Stomach (tissue), 9 donors: ENCODE data around the gene TTYH3. TPM values are rescaled to one million over a fixed set of nuclear protein-coding genes. Genes with fewer than 3 reads are reported as not detected.

ENCODE experiments used
- DNase-seq, 2 donors: peaks; one replicate each; pipeline versions ENCODE4 v3.0.0 to v3.0.0-alpha.2; 2013 to 2019
- H3K27ac ChIP-seq, 5 donors: fragments of 200-600 bp in 4 of 5; sonication (generic) in 4 of 5; one replicate each; pipeline ENCODE4 v1.5.1; 2013 to 2019; ENCODE audit warnings: mild to moderate bottlenecking in 1 of 5, moderate library complexity in 1 of 5
- H3K27me3 ChIP-seq, 3 donors: fragments of 200-600 bp; sonication (generic); one replicate each; pipeline ENCODE4 v1.5.1; 2017 to 2019; ENCODE audit warnings: mixed run types in 1 of 3
- H3K36me3 ChIP-seq, 4 donors: fragments of 200-600 bp; sonication (generic); 1 replicate in 3 of 4; 2 replicates in 1 of 4; pipeline ENCODE4 v1.5.1; 2016 to 2019
- H3K4me1 ChIP-seq, 4 donors: fragments of 200-600 bp; sonication (generic); one replicate each; pipeline ENCODE4 v1.5.1; 2016 to 2019
- H3K4me3 ChIP-seq, 4 donors: fragments of 200-600 bp; sonication (generic) in 3 of 4; one replicate each; pipeline ENCODE4 v1.5.1; 2016 to 2019; ENCODE audit warnings: mild to moderate bottlenecking in 1 of 4
- H3K9me3 ChIP-seq, 4 donors: fragments of 200-600 bp; sonication (generic); one replicate each; pipeline ENCODE4 v1.5.1; 2016 to 2019
- EP300 ChIP-seq: sonication (generic); formaldehyde crosslinking; IDR thresholded peaks from one replicate; pipeline ENCODE4 v1.6.1; 2017; ENCODE audit warnings: antibody characterized with exemption
- POLR2A ChIP-seq, 4 donors: fragments of 450-650 bp; IDR thresholded peaks; one replicate each; pipeline ENCODE4 v1.6.1; 2016; ENCODE audit warnings: antibody characterized with exemption in 4 of 4, control low read depth in 2 of 4, mild to moderate bottlenecking in 1 of 4, moderate library complexity in 1 of 4
- POLR2AphosphoS5 ChIP-seq, 3 donors: sonication (generic); formaldehyde crosslinking; IDR thresholded peaks; one replicate each; pipeline ENCODE4 v1.6.1; 2016; ENCODE audit warnings: antibody characterized with exemption in 3 of 3
- WGBS, 5 donors: extraction: QIAGEN DNeasy Blood & Tissue Kit in 3 of 5; methylation state at CpG; one replicate each; pipeline versions ENCODE4 v1.1.5 to v1.1.7; 2013 to 2018; 5-methylcytosine and 5-hydroxymethylcytosine counted together
- intact Hi-C: fragments of 100-400 bp; cut with DNase I; formaldehyde crosslinking; loops from one replicate; pipeline ENCODE4 v1.15.1; 2023; ENCODE audit warnings: low total_unique reads
- polyA plus RNA-seq, 3 donors: library from polyadenylated mRNA; stranded (reverse); fragments of 200-250 nt; gene quantifications; one replicate each; pipeline ENCODE4 v1.2.3, GENCODE V29; 2013
- total RNA-seq, 5 donors: library from RNA; depleted of rRNA; stranded (reverse); fragments of >200 nt; gene quantifications; one replicate each; pipeline versions ENCODE4 v1.1.0 to v1.2.3, GENCODE V29; 2014 to 2016
- TF ChIP-seq, protein P1 (sequence below), 7 experiments: fragments of 450-650 bp in 4 of 7; fragments of 200-600 bp in 3 of 7; sonication (generic) in 3 of 7; IDR thresholded peaks; one replicate each; pipeline ENCODE4 v1.5.1; 2016 to 2019; ENCODE audit warnings: antibody characterized with exemption in 7 of 7, control low read depth in 2 of 7, mild to moderate bottlenecking in 1 of 7
- donor health status: healthy with polysubstance abuse.
- donor health status: Bipolar disorder and iron deficiency.
- donor health status: healthy.

TTYH3 gene
- total and polyA plus RNA-seq, 8 donors: 4.1 to 79.1 (median 16.2) TPM

DNA sequence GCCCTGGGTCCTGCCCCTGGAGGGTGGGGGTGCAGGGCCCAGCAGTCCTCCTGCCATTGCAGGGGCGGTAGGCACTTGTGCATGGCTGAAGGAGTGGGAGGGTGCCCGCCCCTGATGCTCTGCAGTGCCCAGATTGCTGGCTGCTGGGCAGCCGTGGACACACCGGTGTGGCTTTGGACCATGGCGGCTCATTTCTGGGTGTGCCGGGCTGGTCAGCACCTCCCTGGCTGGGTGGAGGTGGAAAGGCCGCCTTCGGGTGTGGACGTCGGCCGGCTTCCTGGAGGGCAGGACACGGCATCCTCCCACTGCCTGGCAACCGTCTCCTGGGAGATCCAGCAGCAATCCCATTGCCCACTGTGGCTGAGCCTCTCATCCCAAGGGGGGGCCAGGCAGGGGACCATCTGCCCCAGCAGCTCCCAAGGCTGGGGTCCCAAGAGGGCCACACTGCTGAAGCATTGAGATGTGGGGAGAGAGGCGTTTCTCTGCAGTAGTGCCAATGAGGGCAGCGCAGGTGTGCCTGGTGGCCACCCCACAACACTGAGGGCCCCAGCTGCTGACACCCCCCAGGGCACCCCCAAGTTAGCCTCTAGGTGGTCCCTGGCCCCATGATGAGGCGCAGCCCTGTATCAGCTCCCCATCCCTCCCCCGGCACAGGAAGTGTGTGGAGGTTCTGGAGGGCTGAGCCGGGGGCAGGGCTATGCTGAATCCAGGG is 12.9 kb downstream of the TTYH3 start:
- DNase-seq: peak in 1 of 2 donors; percentile 52
- intact Hi-C loops: no loop called here
- H3K27ac ChIP-seq: peak overlapping the region in 2 of 5 donors; percentile 21 to 23
- WGBS, 5 donors: 44 to 72% (median 61%) methylated on average over 8 to 18 of the region's 18 CpGs
- no peak overlapping the region for H3K4me3 ChIP-seq
- H3K27me3 ChIP-seq: no peaks in the 10 kb centered on the region
- H3K4me1 ChIP-seq: peaks cover 32 to 61% (median 45%) of the 10 kb centered on the region in 4 donors
- no peaks in the 10 kb centered on the region for H3K9me3 ChIP-seq
- TF ChIP-seq EP300 (no peak), POLR2A (IDR thresholded peaks at IDR 0.05) (no peak), POLR2AphosphoS5 (IDR thresholded peaks at IDR 0.05) (no peak)
- TF ChIP-seq, protein P1, sequence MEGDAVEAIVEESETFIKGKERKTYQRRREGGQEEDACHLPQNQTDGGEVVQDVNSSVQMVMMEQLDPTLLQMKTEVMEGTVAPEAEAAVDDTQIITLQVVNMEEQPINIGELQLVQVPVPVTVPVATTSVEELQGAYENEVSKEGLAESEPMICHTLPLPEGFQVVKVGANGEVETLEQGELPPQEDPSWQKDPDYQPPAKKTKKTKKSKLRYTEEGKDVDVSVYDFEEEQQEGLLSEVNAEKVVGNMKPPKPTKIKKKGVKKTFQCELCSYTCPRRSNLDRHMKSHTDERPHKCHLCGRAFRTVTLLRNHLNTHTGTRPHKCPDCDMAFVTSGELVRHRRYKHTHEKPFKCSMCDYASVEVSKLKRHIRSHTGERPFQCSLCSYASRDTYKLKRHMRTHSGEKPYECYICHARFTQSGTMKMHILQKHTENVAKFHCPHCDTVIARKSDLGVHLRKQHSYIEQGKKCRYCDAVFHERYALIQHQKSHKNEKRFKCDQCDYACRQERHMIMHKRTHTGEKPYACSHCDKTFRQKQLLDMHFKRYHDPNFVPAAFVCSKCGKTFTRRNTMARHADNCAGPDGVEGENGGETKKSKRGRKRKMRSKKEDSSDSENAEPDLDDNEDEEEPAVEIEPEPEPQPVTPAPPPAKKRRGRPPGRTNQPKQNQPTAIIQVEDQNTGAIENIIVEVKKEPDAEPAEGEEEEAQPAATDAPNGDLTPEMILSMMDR (IDR thresholded peaks at IDR 0.05): no peak
- peaks cover 11 to 35% (median 28%) of the 10 kb centered on the region in 4 donors for H3K36me3 ChIP-seq

DNA sequence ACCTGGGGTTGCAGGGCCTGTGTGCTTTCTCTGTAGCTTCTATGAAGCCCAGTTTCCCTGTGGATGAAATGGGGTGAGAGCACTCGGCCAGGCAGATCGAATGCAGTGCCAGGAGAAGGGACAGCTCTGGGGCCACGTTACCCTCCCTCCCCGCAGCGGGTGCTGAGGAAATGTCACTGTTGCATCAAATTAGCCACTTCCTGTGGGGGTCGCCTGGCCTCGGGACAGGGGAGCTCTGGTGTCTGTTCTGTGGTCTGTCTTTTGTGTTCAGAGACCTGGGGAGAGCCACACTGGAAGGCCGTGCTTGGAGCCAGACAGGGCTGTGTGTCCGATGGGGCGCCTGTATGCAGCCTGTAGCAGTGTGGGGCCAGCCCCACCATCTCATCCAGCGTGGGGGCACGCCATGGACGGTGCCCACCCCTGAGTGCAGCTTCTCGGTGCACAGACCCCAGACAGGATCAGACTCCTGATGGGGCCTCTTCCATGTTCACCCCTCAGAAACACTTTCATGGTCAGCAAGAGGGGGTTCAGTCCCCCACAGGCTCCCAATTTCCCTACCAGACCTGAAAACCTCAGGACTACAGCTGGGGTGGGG is 13.6 kb downstream of the TTYH3 start:
- WGBS, 5 donors: 57 to 71% (median 64%) methylated on average over 10 to 14 of the region's 14 CpGs; no CpG with 5 or more reads in 1 of the 5 donors
- no peaks in the 10 kb centered on the region for H3K9me3 ChIP-seq
- peak overlapping the region in 2 of 5 donors; percentile 21 to 23 for H3K27ac ChIP-seq
- intact Hi-C loops: no loop called here
- DNase-seq: peak in 1 of 2 donors; percentile 64
- H3K4me3 ChIP-seq: no peak overlapping the region
- no peaks in the 10 kb centered on the region for H3K27me3 ChIP-seq
- peaks cover 16 to 42% (median 34%) of the 10 kb centered on the region in 4 donors for H3K36me3 ChIP-seq
- peaks cover 29 to 54% (median 38%) of the 10 kb centered on the region in 4 donors for H3K4me1 ChIP-seq
- no peak for TF ChIP-seq EP300
- no peak for TF ChIP-seq POLR2AphosphoS5 (IDR thresholded peaks at IDR 0.05)
- TF ChIP-seq, protein P1 (IDR thresholded peaks at IDR 0.05): no peak
- no peak for TF ChIP-seq POLR2A (IDR thresholded peaks at IDR 0.05)

DNA sequence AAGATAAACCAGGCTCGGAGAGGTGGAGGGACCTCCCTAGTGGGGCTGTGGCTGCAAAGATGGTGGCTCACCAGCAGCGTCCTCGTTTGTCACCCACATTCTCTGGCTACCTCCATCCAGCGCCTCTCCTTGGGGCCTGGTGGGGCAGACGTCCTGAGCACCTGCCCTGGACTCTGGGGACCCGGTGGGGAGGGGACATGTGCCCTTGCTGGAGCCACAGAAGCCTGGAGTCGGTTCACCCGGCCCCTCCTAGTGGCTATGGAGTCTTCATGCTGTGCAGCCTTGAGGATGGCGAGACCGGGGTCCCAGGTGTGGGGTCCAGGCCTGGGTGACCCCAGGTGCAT is 14.5 kb downstream of the TTYH3 start:
- no peak for TF ChIP-seq POLR2AphosphoS5 (IDR thresholded peaks at IDR 0.05)
- TF ChIP-seq POLR2A (IDR thresholded peaks at IDR 0.05): no peak
- TF ChIP-seq, protein P1 (IDR thresholded peaks at IDR 0.05): no peak
- TF ChIP-seq EP300: no peak
- Histone ChIP-seq H3K27me3 (no peaks in the 10 kb centered on the region), H3K9me3 (no peaks in the 10 kb centered on the region), H3K27ac (no peak overlapping the region), H3K4me3 (no peak overlapping the region), H3K36me3 (peaks cover 16 to 51% (median 43%) of the 10 kb centered on the region in 4 donors), H3K4me1 (peaks cover 20 to 45% (median 29%) of the 10 kb centered on the region in 4 donors)
- DNase-seq: no peak
- intact Hi-C loops: no loop called here
- WGBS, 5 donors: 83 to 94% (median 86%) methylated on average over 6 to 10 of the region's 10 CpGs

DNA sequence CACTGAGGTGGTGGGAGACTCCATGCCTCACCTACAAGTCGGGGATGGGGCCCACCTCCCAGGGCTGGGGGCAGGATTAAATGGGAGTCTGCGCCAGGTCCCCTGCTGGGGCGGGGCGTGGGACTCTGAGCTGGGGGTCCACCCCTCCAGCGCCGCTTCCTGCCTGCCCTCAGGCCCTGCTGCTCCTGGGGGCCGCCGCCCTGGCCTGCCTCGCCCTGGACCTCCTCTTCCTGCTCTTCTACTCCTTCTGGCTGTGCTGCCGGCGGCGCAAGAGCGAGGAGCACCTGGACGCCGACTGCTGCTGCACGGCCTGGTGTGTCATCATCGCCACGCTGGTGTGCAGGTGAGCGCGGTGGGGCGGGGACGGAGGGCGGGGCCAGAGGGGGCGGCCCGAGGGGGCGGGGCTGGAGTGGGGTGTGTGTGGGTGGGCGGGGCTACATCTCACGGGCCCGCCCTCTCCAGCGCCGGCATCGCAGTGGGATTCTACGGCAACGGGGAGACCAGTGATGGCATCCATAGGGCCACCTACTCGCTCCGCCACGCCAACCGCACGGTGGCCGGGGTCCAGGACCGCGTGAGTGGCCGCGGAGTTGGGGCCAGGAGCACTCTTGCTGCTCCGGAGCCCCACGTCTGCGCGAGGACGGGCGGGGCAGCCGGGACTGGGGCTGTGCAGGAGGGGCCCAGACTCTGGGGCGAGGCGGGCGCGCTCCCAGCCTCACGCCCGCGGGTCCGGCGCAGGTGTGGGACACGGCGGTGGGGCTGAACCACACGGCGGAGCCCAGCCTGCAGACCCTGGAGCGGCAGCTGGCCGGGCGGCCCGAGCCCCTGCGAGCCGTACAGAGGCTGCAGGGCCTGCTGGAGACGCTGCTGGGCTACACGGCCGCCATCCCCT is 15.1 kb downstream of the TTYH3 start:
- Histone ChIP-seq H3K4me3 (no peak overlapping the region), H3K27me3 (no peaks in the 10 kb centered on the region), H3K9me3 (no peaks in the 10 kb centered on the region), H3K4me1 (peaks cover 14 to 39% (median 23%) of the 10 kb centered on the region in 4 donors), H3K27ac (no peak overlapping the region), H3K36me3 (peaks cover 19 to 57% (median 49%) of the 10 kb centered on the region in 4 donors)
- intact Hi-C loops: no loop called here
- 83 to 92% (median 87%) methylated on average over 5 to 73 of the region's 73 CpGs for WGBS, 5 donors
- no peak for TF ChIP-seq POLR2A (IDR thresholded peaks at IDR 0.05)
- no peak for TF ChIP-seq EP300
- TF ChIP-seq POLR2AphosphoS5 (IDR thresholded peaks at IDR 0.05): no peak
- TF ChIP-seq, protein P1 (IDR thresholded peaks at IDR 0.05): no peak
- peak in 1 of 2 donors; percentile 75 for DNase-seq
